CD4-positive, alpha-beta T cell treated with Interleukin-4 for 1 hour (primary cell): ENCODE data around the gene LGALS12.
"Not testable (repeated sequence)": the region's sequence is repeated elsewhere in the genome, so short reads cannot be mapped to it uniquely, and the experiment has no call there.

ENCODE experiments used
- DNase-seq, 2 donors: peaks; one replicate each; pipeline ENCODE4 v3.0.0-alpha.2; 2020 to 2022

LGALS12 gene

DNA sequence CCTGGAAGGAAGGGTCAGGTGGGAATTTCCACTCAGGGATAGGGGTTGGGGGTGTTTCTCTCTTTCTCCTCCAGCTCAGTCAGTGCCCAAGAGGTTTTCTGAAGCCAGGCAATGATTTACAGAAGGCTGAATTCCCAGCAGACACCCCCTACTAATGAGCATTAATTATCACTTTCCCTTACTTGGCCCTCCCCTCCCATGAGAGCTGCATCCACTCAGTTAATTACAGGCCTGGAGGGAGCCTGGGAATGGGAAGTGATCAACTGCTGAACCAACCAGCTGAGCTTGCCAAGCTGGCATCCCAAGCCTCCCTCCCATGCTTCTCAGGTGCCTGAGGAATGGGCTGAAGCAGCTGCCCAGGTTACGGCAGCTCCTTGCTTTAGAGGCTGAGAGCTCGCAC is 992 bp downstream of the LGALS12 start:
- DNase-seq = no peak

DNA sequence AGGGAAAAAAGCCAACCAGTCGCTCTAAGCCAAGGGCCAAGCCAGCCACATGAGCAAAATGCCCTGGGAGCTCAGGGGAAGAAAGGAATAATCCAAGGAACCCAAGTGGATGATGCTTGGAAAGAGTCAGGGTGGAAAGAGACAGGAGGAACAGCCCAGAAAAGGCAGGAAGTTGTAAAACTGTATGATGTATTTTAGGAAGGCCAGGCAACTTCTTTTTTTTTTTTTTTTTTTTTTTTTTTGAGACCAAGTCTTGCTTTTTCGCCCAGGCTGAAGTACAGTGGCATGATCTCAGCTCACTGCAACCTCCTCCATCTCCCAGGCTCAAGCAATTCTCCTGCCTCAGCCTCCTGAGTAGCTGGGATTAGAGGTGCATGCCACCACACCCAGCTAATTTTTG is 1.6 kb downstream of the LGALS12 start:
- DNase-seq = no peak

DNA sequence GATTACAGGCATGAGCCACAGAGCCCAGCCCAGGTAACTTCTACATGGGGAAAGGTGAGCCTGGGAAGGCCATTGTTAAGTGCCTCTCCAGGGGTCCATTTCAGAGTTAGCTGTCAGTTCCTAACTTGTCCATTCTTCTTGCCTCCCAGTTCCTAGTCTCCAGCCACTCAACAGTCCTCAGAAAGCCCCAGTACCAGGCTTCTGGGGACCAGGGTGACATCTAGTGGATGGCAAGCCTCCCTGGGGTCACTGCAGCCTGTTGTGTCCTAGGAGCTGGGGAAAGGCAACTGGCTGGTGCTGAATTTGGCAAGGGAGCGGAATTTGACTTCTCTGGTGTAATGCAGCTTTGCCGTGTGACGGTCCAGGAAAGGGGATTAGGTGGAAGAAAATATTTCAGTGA is 2.1 kb downstream of the LGALS12 start:
- DNase-seq = no peak

DNA sequence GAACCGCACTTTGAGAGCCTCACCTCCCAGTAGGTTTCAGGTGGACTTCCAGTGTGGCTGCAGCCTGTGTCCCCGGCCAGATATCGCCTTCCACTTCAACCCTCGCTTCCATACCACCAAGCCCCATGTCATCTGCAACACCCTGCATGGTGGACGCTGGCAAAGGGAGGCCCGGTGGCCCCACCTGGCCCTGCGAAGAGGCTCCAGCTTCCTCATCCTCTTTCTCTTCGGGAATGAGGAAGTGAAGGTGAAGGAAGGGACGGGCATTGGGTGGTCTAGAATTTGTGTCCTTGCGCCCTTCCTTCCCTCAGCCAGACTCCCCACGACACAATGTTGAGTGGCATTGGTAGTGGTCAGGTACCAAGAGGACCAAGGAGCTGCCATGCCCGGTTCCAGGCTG is 2.9 kb downstream of the LGALS12 start:
- DNase-seq = no peak

DNA sequence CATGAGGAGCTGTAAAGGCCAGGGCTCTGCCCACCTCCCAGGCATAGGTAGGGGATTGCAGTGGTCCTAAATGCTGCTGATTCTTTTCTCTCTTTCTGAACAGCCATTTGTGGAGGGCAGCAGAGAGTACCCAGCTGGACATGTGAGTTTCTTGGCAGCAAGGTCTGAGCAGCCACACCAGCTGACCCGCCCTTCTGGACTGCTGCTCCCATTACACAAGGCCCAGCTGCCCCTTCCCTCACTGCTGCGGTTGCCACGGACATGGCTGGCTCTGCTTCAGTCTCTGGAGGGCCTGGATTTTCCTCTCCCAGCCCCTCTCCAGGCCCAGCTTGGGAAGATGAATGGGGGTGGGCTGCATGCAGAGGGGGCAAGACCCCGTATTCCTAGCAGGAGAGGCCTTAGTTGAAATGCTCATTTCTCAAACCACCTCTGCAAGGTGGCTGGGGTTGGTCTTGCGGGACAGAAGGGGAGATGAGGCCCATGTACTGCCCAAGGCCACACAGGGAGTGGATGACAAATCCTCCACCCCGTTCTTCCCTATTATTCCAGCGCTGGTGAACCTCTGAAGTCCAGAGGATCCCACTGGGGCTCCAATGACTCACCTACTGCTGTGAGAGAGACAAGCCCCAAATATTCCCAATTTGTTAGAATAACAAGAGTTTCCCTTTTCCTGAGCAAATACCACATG is 4.6 kb downstream of the LGALS12 start:
- no peak for DNase-seq

DNA sequence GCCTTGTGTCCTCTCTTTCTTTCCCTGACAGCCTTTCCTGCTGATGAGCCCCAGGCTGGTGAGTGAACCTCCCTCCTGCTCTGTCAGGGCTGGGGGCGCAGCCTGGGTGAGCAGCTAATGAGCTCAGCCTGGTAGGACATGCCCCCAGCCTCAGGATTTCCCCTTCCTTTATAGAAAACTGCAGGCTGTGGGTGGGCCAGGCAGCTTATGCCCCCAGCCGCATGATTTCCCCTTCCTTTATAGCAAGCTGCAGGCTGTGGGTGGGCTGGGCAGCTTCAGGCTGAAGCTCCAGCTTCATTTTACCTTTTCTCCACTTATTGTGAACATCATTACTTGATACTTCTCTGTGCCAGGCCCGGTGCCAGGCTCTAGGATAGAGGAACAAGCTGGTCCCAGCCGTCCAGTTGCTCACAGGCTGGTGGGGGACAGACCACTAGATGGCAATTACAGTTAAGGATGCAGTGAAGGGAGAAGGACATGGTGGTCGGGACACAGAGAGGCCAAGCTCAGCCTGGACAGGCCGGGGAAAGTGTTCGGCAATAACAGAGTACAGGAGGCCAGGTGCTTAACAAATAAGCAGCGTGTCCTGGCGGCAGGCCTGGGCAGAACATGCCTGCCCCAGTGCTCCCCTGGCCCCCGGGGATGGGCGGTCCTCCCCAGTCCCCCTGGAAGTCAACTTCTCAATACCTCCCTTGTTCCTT is 5.3 kb downstream of the LGALS12 start:
- no peak for DNase-seq

DNA sequence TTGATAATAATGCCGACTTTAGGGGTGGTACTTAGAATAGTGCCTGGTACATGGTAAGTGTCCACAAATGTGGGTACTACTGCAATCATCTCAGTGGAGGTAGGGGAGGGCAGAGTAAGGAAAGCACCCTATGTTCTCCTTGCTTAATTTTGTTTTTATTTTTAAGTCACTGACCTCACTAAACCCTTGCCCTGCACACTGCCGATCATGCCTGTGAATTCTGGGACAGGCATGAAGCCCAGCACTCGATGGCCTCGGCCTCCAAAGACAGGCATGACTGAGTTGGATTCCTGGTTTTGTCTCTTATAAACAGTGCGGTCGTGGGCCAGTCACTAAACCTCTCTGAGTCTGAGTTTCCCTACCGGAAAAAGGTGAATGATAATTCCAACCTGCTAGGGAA is 6.9 kb downstream of the LGALS12 start:
- no peak for DNase-seq

DNA sequence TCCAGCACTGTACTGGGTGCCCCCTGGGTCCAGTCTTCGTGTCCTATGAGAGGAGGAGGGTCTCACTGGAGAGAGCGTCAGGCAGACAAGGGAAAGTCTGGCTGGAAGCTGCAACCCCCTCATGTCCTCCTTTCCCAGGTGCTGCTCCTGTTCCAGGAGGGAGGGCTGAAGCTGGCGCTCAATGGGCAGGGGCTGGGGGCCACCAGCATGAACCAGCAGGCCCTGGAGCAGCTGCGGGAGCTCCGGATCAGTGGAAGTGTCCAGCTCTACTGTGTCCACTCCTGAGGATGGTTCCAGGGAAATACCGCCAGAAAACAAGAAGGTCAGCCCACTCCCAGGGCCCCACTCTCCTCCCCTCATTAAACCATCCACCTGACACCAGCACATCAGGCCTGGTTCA is 10.2 kb downstream of the LGALS12 start:
- no peak for DNase-seq

DNA sequence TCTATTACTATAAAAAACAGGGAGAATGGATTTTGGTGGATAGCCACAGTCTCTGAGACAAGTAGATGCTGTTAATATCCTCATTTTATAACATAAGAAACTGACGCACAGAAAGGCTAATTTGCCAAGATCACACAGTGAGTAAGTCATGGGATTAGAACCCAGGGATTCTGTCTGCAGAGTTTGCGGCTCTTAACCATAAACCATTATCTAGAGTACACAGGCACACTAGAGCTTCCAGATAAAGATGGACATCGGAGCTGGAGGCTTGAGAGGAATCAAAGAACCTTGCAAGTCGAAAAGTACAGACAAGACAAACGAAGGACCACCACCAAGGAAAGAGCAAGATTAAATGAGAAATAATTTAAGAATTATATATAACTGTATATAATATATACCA is 11.3 kb downstream of the LGALS12 start:
- DNase-seq = no peak

DNA sequence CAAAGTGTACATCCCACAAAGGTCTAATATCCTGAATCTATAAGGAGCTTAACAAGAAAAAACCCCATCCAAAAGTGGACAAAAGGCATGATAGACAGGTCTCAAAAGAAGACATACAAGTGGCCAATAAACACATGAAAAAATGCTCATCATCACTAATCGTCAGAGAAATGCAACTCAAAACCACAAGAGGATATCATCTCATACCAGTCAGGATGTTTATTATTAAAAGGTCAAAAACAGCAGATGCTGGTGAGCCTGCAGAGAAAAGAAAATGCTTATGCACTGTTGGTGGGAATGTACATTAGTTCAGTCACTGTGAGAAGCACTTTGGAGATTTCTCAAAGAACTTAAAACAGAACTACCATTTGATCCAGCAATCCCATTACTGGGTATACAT is 12.7 kb downstream of the LGALS12 start:
- peak in 1 of 2 donors; percentile 51 for DNase-seq

DNA sequence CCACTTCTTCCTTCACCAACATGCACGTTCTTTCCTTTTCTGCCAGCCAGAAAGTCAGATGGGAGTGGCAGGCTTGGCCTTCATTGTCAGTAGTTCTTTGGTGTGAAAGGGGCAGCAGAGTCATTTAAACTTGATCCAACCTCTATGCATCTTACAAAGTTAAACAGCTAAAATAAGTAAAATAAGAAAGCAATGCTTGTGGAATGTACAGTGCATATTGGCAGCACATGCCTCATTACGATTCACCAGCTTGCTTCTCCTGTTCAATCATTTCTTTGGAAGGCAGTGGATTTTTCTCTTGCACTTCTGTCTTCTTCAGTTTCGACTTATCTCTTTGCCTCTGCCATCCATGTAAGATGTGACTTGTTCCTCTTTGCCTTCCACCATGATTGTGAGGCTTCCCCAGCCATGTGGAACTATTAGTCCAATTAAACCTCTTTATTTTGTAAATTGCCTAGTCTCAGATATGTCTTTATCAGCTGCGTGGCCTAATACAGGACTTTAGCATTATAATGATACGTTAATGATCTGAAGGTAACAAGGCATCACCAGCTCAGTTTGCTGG is 14.8 kb downstream of the LGALS12 start:
- DNase-seq = no peak

DNA sequence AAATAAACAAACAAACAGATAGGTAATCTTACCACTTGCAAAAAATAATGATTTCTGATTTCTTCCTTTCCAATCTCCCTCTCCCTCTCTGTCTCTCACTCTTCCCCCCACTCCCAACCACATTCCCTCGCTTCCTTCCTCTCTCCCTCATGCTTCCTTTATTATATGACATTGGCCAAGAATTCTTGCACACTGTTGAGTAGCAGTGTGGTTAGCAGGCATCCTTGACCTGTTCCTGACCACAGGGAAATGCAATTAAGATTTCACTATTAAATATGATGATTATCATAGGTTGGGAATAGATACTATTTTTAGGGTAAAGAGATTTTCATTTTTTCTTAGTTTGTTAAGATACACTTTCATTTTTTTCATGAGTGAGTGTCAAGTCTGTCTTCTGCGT is 16.0 kb downstream of the LGALS12 start:
- DNase-seq = no peak

DNA sequence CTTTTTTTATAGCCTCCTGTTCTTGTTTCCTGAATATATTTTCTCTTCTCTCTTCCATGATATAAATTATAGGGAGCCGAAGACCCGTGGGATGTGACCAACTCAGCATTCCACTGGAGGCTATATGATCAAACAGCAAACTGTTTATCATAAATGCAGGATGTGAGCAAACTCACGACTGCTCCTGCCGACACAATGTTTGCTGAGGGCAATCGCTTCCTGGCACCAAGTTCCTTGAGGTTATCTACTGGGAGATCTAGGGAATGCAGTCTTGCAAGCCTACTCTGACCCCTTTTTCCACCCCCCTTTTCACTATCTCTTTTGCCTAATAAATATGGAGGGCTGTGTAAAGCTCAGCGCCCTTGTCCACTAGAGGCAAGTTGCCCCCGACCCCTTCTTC is 17.3 kb downstream of the LGALS12 start:
- DNase-seq = no peak

DNA sequence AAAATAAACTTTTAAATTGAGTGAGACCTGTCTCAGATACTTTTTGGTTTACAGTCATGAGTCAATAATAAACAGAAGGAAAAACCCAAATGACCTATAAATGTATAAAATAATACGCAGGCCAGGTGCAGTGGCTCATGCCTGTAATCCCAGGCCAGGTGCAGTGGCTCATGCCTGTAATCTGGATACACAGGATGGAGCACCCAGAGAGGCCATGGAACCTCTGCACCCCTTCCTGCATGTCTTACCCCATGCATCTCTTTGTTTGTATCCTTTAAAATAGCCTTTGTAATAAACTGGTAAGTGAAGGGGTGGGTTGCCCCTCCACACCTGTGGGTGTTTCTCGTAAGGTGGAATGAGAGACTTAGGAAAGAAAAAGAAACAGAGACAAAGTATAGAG is 21.8 kb downstream of the LGALS12 start:
- DNase-seq = no peak

DNA sequence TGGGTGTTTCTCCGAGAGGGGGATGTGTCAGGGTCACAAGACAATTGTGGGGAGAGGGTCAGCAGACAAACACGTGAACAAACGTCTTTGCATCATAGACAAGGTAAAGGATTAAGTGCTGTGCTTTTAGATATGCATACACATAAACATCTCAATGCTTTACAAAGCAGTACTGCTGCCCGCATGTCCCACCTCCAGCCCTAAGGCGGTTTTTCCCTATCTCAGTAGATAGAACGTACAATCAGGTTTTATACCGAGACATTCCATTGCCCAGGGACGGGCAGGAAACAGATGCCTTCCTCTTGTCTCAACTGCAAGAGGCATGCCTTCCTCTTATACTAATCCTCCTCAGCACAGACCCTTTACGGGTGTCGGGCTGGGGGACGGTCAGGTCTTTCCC is 22.3 kb downstream of the LGALS12 start:
- not testable (repeated sequence) for DNase-seq

DNA sequence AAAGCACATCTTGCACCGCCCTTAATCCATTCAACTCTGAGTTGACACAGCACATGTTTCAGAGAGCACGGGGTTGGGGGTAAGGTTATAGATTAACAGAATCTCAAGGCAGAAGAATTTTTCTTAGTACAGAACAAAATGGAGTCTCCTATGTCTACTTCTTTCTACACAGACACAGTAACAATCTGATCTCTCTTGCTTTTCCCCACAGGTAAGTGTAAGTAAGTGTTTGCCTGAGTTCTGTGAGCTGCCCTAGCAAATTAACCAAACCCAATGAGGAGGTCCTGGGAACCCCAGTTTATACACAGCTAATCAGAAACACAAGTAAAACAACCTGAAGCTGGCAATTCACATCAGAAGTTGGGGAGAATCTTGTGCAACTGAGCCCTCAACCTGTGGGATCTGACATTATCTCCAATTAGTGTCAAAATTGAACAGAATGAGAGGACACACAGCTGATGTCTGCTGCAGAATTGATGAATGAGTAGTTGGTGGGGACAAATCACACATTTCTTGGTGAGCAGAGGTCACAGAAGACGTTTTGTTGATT is 22.9 kb downstream of the LGALS12 start:
- DNase-seq = not testable (repeated sequence)

DNA sequence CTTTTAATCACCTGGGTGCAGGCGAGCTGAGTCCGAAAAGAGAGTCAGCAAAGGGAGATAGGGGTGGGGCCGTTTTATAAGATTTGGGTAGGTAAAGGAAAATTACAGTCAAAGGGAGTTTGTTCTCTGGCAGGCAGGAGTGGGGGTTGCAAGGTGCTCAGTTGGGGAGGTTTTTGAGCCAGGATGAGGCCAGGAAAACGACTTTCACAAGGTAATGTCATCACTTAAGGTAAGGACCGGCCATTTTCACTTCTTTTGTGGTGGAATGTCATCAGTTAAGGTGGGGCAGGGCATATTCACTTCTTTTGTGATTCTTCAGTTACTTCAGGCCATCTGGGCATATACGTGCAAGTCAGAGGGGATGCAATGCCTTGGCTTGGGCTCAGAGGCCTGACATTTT is 23.5 kb downstream of the LGALS12 start:
- not testable (repeated sequence) for DNase-seq

DNA sequence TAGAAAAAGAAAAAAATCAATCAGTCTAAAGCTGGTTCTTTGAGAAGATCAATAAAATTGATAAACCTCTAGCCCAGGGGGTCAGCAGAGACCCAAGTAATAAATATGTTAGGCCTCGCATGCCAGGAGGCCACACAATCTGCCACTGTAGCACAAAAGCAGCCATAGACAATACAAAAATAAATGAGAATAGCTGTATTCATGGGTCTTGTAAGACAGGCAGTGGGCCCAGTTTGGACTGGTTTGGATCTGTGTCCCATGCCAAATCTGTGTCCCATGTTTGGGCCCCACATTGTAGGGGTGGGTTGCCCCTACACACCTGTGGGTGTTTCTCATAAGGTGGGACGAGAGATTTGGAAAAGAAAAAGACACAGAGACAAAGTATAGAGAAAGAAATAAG is 24.1 kb downstream of the LGALS12 start:
- DNase-seq = no peak

DNA sequence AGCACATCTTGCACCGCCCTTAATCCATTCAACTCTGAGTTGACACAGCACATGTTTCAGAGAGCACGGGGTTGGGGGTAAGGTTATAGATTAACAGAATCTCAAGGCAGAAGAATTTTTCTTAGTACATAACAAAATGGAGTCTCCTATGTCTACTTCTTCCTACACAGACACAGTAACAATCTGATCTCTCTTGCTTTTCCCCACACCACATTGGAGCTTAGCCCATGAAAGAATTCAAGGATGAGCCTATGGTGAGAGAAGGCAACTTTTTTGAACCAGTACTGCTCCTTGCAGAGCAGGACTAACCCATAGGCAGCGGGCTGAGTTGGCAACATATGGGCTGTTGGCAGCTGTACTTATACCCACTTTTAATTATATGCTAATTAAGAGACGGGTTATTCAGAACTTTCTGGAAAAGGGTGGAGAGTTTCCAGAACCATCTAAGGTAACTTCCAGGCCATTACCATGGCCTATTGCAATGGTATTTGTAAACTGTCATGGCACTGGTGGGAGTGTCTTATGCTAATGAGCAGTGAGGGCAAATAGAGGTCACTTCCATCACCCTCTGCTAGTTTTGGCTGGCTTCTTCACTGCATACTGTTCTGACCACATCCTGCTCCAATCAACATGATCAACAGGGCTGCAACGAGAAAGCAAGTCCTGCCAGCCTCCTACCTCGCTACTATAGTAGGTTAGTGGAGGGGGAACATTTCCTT is 25.3 kb downstream of the LGALS12 start:
- DNase-seq = peak; percentile 80 to 88

DNA sequence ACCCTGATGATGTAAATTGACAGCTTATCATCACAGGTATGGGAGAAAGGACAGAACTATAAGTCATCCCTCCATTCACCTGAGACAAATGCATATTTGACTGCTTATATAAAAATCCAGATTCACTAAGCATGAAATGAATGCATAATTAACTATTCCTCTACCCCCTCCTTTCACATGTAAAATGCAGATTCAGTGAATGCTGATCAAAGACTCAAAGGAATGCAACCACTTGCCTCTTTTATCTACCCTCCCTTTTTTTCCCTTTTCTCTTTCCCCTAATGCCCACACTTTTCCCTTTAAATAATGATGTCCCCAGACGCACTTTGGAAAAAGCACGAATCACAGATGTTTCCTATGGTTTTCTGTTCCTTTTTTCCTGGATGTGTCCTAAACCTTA is 26.2 kb downstream of the LGALS12 start:
- no peak for DNase-seq

DNA sequence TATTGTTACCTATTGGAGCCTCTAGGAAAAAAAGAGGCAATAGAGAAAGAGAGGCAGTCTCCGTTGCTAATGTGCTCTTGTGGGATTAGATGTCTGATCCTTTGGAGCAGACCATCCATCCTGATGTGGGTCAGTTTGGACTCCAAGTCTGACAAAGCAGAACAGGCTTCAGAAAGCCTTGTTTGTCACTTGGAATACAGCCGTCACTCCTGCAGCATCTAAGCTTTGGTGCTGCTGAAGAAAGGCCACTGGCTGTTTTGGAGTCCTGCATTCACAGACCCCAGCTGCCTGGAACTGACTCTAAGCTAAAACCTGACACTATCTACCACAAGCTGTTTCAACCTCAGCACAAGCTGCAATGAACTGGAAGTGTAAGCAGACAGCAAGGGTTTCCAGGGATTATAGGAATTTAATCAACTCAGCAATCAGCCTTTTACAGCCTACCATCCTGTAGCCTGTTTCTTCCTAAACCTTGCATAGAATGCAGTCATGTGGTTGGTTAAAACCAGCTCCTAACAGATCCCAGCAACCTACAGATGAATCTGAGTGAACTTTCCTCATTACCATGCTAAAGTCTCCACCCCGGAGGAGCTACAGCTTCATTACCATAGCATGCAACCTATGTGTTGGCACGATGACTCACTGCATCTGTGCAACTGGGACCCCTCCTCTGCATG is 27.1 kb downstream of the LGALS12 start:
- no peak for DNase-seq

DNA sequence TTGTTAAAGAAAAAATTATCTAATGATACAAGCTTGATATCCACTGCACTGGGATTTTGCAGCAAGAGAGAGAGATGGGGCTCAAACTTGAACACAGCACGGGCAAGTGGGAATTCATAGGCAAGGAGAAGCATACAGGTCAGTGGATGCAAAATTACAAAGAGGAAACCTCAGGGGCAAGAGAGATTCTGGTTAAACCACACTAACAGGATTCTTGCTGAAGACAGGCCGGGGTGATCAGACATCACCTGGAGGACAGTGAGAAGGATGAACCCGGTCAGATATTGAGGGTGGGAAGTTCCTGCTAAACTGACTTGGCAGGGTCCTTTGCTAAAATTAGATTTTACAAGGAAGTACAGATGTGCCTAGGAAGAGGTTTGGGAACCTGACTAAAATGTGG is 28.2 kb downstream of the LGALS12 start:
- no peak for DNase-seq

DNA sequence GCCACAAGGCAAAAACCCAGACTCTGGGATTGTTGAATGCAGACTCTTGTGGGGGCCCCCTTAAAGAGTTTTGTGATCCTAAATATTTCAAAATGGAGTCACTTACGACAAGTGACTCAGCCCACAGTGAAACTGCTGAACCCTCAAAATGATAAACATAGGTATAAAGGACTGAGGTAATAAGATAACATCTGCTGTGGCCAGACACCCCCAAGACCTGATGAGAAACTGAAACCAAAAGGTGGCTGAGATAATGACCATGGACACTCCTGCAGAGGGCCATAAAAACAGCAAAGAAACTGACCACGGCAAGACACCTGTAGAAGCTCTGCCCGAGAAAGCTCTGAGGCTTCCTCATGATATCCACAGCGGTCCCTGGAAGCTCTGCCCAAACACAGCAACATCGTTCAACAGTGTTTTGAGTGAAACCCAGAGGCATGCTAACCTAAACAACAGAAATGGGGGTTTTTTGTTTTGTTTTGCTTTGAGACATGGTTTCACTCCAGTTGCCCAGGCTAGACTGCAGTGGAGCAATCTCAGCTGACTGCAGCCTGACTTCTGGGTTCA is 29.1 kb downstream of the LGALS12 start:
- peak in 1 of 2 donors; percentile 50 for DNase-seq
